ENCODE data around the gene KCNJ4.
A peak's percentile ranks its signal among the peaks of the same experiment; 100 is the strongest.
"Not testable (repeated sequence)": the region's sequence is repeated elsewhere in the genome, so short reads cannot be mapped to it uniquely, and the experiment has no call there.

KCNJ4 gene

DNA sequence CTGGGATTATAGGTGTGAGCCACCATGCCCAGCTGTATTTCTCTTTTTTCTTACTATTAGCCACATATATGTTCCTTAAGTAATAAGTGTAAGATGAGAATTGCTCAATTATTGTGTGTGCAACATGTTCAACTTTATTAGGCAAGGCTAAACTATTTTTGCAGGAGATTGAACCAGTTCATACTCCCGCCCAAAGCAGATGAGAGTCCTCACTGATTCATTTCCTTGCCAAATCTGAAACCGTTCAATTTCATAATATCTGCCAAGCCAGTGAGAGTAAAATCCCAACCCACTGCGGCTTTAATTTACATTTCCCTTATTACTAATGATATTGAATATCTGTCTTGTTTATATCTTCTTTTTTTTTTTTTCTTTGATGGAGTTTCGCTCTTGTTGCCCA, 48.4 kb downstream of the KCNJ4 start:
- no peak for DNase-seq

DNA sequence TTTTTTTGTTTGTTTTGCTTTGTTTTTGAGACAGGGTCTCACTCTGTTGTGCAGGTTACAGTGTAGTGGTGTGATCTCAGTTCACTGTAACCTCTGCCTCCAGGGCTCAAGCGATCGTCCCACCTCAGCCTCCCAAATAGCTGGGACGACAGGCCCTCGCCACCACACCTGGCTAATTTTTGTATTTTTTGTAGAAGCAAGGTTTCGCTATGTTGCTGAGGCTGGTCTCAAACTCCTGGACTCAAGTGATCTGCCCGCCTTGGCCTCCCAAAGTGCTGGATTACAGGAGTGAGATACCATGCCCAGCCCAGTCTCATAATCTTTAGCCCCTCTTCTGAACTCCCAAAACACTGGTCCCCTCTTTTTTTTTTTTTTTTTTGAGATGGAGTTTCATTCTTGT, 50.6 kb downstream of the KCNJ4 start:
- DNase-seq = no peak

DNA sequence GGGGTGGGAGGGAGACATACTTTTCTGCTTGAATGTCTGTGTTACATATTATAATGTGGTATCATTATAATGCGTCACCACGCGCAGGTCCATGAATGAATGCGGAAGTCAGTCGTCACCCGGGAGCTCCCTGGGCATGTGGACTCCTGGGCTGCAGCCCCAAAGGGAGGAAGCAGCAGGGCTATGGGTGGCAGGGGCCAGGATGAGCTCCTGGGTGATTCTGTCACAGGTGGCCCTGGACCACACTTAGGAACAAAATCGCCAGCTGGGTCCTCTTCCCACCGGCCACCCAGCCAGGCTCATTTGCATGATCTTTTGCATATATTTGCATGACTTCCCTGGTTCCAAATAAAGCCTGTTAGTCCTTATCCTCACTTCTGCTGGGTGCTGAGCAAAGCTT, 51.2 kb downstream of the KCNJ4 start:
- no peak for DNase-seq

DNA sequence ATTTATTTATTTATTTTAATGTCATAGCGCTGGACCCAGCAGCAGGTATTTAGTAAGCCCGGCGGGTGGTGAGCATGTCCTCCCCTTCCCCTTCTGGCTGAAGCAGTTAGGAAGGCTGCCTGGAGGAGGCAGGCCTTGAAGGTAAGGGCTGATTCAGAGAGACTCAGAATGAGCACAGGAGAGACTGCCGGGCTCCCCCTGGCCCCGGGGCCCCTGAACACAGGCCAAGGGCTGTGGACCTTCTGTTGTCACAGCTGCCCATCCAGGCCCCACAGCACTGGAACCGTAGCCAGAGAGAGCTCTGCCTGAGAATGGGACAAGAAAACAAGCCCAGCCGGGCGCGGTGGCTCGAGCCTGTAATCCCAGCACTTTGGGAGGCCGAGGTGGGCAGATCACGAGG, 52.8 kb downstream of the KCNJ4 start:
- DNase-seq = no peak

DNA sequence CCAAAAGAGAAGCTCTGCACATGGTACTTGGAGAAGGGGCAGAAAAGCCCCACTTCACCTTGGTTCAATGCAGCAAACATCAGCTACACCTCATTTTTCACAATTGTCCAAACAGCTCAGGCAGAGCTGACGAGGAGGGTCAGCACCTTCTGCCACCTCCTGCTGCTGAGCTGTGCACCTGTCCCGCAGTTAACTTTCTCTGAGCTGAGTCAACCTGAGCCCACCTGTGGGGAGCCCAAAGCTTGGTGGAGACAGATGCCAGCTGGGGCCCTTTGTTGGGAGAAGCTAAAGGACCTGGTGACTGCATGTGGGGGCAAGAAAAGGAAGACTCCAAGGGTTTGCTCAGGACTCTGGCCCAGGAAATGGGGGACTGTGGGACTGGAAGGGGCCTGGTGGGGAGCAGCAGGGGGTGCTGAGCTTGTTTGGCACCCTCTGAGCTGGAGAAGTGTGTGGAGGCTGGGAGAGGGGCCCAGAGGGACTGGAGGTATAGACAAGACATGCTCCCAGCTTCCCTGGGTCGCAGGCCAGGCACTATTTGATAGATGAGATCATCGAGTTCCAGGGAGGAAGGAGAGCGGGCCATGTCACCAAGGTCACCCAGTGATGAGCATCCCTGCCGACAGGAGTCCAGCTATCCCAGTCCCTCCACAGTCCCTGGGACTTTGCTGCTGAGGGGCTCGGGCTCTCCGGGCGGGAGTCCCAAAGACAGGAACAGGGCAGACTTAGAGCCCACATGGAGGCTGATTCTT, 53.5 kb downstream of the KCNJ4 start:
- DNase-seq = peak; percentile 25

DNA sequence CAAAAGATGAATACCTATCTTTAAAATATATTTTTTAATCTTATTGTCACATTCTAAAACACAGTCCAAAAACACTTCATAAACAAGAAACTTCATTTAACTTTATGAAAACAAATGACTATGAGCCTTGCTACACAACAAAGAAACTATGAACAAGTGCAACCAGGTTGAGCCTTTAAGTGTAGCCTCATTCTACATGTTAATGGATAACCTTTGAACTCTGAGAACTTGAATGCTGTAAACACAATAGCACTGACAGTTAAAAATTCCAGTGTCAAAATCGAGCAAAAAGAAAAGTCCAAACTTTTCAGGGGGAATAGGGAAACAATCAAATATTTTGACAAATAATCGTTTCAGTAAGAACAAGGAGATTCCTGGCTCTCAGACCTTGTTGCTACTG, 54.7 kb downstream of the KCNJ4 start:
- not testable (repeated sequence) for DNase-seq

DNA sequence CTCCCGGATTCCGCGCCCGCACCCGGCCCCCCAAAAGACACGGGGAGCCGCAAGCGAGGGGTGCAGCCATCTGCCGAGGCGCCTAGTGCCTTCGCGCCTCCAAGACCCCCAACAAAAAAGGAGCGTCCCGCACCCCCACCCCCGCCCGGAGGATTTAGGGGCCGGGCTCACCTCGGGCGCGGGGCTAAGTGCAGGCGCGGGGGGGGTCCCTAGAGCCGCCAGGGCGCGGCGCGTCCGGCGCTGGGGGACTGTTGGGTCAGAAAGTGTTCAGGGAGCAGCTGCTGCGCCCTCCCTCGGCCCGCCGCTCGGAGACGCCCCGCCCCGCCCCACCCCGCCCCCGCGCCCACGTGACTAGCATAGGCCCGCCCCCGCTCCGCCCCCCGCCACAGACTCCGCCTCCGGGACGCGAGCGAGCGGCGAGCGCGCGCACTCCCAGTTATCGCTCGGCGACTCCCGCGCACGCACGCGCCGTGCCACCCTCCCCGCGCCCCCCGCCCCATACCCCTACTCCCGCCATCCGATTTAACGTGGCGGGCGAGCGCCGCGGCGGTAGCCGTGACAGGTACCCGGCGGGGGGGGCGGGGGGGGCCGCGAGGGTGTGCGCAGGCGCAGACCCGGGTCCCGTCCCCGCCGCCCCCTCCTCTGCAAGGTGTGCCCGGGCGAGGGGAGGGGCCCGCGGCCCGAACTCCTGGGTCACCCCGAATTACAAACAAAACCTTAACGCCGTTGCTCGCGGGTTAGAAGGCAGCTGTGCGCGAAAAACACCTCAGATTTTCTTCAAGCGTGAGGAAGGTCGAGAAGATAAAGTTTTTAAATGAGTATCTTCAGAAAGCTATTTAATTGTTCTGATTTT, 56.2 kb downstream of the KCNJ4 start:
- DNase-seq = peak; percentile 89

DNA sequence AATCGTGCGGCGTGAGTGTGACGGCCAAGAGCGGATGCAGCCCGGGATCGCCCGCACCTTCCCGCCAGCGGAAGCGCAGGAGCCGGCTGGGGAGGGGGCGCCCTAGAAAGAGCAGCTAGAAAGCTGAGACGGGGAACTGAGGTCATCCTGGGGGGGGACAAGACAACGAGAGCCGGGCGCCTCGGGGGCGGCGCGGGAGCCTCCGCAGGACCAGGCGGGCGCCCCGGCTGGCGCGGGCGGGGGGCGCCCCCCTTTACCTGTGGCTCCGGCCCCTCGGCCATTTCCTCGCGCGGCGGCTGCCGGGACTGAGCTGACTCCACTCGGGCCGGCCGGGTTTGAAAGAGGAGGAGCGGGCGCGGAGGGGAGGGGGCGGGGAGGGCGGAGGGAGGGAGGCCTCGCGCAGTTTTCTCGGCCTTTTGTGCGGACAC, 56.8 kb downstream of the KCNJ4 start:
- peak; percentile 79 for DNase-seq

GRCh38 chr22:38397189-38398085, 57.6 kb downstream of the KCNJ4 start:
- DNase-seq = peak; percentile 43

- not testable (repeated sequence) for DNase-seq
These were observed 58.4 kb downstream of the KCNJ4 start for GRCh38 chr22:38396440-38397069.

DNA sequence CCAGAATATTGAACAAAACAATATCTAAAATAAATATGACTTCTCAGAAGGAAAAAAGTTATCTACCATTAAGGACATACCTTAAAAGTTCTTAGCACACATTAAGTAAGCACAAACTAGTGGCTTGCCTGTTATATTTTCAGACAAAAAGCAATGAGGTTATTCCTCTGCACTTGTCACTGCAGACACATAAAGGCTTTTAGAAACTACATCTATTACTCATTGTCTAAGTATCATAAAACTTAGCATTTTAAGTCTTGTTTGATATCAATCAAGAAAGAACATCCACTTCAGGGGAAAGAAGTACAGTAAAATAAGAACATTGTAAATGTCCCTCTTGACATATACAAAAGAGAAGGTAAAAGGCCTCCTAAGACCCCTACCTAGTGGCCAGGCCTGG, 59.1 kb downstream of the KCNJ4 start:
- DNase-seq = not testable (repeated sequence)

- not testable (repeated sequence) for DNase-seq
These were observed 59.9 kb downstream of the KCNJ4 start for GRCh38 chr22:38394929-38395624.

GRCh38 chr22:38389428-38389818, 65.6 kb downstream of the KCNJ4 start:
- not testable (repeated sequence) for DNase-seq

GRCh38 chr22:38388506-38389427, 66.2 kb downstream of the KCNJ4 start:
- DNase-seq = not testable (repeated sequence)

DNA sequence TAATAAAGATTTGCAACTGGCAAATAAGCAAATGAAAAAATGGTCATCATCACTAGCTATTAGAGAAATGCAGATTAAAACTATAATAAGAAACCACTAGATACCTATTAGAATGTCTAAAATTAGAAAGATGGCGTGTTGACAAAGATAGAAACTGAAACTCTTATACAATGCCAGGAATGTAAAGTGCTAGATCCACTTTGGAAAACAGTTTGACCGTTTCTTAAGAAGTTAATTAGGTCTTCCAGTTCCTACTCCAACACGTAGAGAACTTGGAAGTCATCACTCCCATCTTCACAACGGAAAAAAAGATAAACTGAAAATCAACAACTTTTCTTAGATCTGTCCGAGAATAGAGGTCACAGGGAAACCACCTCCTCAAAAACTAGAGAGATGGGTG, 68.1 kb downstream of the KCNJ4 start:
- DNase-seq = not testable (repeated sequence)

GRCh38 chr22:38383417-38383816, 71.6 kb downstream of the KCNJ4 start:
- no peak for DNase-seq

DNA sequence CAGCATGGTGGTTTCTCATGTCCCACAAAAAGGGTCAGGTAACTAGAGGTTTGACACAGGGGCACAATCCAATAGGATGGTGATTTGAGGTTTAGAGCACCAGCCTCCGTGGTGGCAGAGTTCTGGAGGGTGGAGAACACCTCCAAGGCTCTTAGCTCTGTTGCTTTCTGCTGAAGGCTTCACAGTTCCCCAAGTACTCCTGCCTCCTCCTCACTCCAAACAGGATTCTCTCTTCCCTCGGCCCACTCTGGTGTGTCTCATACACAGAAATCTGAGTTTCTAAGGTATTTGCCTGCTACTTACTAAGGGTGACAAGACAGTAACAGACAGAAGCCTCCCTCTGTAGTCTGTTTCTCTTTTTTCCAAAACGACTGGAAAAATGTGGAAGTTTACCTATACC, 73.6 kb downstream of the KCNJ4 start:
- DNase-seq = not testable (repeated sequence)

Data from DMS53 (cell line).